BLaER1 treated with 17β-estradiol and CSF1 and Interleukin-3, amounts not matched to agents 10 nM and 100 nM (cell line): ENCODE results near the gene ADAMTSL3.
"Not testable (repeated sequence)": the region's sequence is repeated elsewhere in the genome, so short reads cannot be mapped to it uniquely, and the experiment has no call there.

Experiments
- H3K27ac ChIP-seq, 11 experiments: shearing (Covaris generic); formaldehyde crosslinking; 2 replicates each; pipeline ENCODE4 v1.8.1; 2022
- H3K27me3 ChIP-seq, 11 experiments: shearing (Covaris generic); formaldehyde crosslinking; 2 replicates each; pipeline ENCODE4 v1.8.1; 2022
- H3K36me3 ChIP-seq, 11 experiments: shearing (Covaris generic); formaldehyde crosslinking; 2 replicates each; pipeline ENCODE4 v1.8.1; 2022
- H3K4me1 ChIP-seq, 10 experiments: shearing (Covaris generic); formaldehyde crosslinking; 2 replicates each; pipeline ENCODE4 v1.8.1; 2022
- H3K4me2 ChIP-seq, 11 experiments: shearing (Covaris generic); formaldehyde crosslinking; 2 replicates each; pipeline ENCODE4 v1.8.1; 2022
- H3K4me3 ChIP-seq, 10 experiments: shearing (Covaris generic); formaldehyde crosslinking; 2 replicates each; pipeline ENCODE4 v1.8.1; 2022
- H3K9ac ChIP-seq, 11 experiments: shearing (Covaris generic); formaldehyde crosslinking; 2 replicates each; pipeline ENCODE4 v1.8.1; 2022
- H3K9me3 ChIP-seq, 11 experiments: shearing (Covaris generic); formaldehyde crosslinking; replicated peaks in 1 of 11; 2 replicates each; pipeline ENCODE4 v1.8.1; 2022
- H4K20me1 ChIP-seq, 11 experiments: shearing (Covaris generic); formaldehyde crosslinking; 2 replicates each; pipeline ENCODE4 v1.8.1; 2022
- Cebpa-rat ChIP-seq, 11 experiments: shearing (Covaris generic); IDR thresholded peaks; 2 replicates each; pipeline ENCODE4 v1.8.1; 2022

Gene ADAMTSL3

GRCh38 chr15:84009616-84010015, 355.7 kb downstream of the ADAMTSL3 start:
- peaks cover 7 to 19% (median 11%) of the 10 kb centered on the region in 11 experiments; a peak in 16 of 22 replicates for H3K9me3 ChIP-seq
- no peaks in the 10 kb centered on the region for H4K20me1 ChIP-seq
- no peaks in the 10 kb centered on the region for H3K27me3 ChIP-seq
- no peak for TF ChIP-seq Cebpa-rat (IDR thresholded peaks at IDR 0.05)
- H3K4me3 ChIP-seq: no peak overlapping the region
- H3K9ac ChIP-seq: no peak overlapping the region
- H3K4me1 ChIP-seq: no peaks in the 10 kb centered on the region
- H3K36me3 ChIP-seq: no peaks in the 10 kb centered on the region
- H3K27ac ChIP-seq: no peak overlapping the region
- H3K4me2 ChIP-seq: no peak overlapping the region

GRCh38 chr15:84010246-84010645, 356.3 kb downstream of the ADAMTSL3 start:
- Histone ChIP-seq H3K4me2 (no peak overlapping the region), H3K4me3 (no peak overlapping the region), H4K20me1 (no peaks in the 10 kb centered on the region), H3K9ac (no peak overlapping the region), H3K4me1 (no peaks in the 10 kb centered on the region), H3K27me3 (no peaks in the 10 kb centered on the region), H3K9me3 (peaks cover 7 to 19% (median 11%) of the 10 kb centered on the region in 11 experiments; a peak in 16 of 22 replicates), H3K36me3 (no peaks in the 10 kb centered on the region), H3K27ac (no peak overlapping the region)
- TF ChIP-seq Cebpa-rat (IDR thresholded peaks at IDR 0.05): no peak

DNA sequence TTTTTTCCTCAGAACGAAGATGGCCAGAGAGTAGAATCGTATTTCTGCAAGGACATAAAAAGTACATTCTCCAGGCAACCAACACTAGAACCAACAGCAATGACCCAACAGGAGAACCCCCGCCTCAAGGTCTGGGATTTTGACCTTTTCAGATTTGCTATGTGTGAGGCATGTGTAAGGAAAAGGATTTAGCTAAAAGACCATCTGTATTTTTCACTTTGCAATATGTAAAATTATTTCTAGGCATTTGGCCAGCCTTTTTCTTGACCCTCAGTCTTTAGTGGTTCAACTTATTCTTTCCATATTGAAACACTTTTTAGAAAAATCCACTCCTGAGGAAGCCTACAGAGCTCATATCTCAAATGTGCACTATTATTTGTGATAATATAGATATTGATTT, 362.4 kb downstream of the ADAMTSL3 start:
- no peaks in the 10 kb centered on the region for H3K4me1 ChIP-seq
- peaks cover 7 to 19% (median 11%) of the 10 kb centered on the region in 11 experiments; a peak in 16 of 22 replicates for H3K9me3 ChIP-seq
- H3K9ac ChIP-seq: no peak overlapping the region
- H3K4me3 ChIP-seq: no peak overlapping the region
- H3K27me3 ChIP-seq: no peaks in the 10 kb centered on the region
- TF ChIP-seq Cebpa-rat (IDR thresholded peaks at IDR 0.05): no peak
- no peaks in the 10 kb centered on the region for H4K20me1 ChIP-seq
- H3K4me2 ChIP-seq: no peak overlapping the region
- no peak overlapping the region for H3K27ac ChIP-seq
- no peaks in the 10 kb centered on the region for H3K36me3 ChIP-seq

GRCh38 chr15:84022516-84022915, 368.6 kb downstream of the ADAMTSL3 start:
- no peaks in the 10 kb centered on the region for H4K20me1 ChIP-seq
- H3K4me2 ChIP-seq: no peak overlapping the region
- H3K9me3 ChIP-seq: peaks cover 0 to 7% (median 0%) of the 10 kb centered on the region in 11 experiments; a peak in 3 of 22 replicates
- H3K27me3 ChIP-seq: no peaks in the 10 kb centered on the region
- no peak overlapping the region for H3K9ac ChIP-seq
- no peak for TF ChIP-seq Cebpa-rat (IDR thresholded peaks at IDR 0.05)
- H3K4me3 ChIP-seq: no peak overlapping the region
- H3K27ac ChIP-seq: no peak overlapping the region
- no peaks in the 10 kb centered on the region for H3K4me1 ChIP-seq
- H3K36me3 ChIP-seq: no peaks in the 10 kb centered on the region

DNA sequence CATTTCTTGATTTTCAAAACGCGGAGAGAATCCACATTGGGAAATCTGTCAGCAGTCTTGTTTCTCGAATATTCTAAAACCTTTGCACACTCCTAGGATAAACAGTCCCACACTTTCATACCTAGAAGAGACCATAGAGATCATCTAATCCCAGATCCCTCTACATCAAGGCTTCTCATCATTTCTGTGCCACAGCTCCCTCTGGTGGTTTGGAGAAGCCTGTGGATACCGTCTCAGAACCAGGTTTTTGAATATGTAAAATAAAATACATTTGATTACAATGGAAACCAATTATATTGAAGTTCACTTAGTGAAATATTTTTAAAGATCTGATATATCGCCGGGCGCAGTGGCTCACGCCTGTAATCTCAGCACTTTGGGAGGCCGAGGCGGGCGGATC, 369.7 kb downstream of the ADAMTSL3 start:
- H3K9ac ChIP-seq: no peak overlapping the region
- H3K4me2 ChIP-seq: no peak overlapping the region
- H3K9me3 ChIP-seq: peaks cover 0 to 7% (median 2%) of the 10 kb centered on the region in 11 experiments; a peak in 3 of 22 replicates
- H3K36me3 ChIP-seq: no peaks in the 10 kb centered on the region
- no peaks in the 10 kb centered on the region for H4K20me1 ChIP-seq
- TF ChIP-seq Cebpa-rat (IDR thresholded peaks at IDR 0.05): no peak
- H3K4me1 ChIP-seq: no peaks in the 10 kb centered on the region
- H3K27me3 ChIP-seq: no peaks in the 10 kb centered on the region
- no peak overlapping the region for H3K27ac ChIP-seq
- no peak overlapping the region for H3K4me3 ChIP-seq

DNA sequence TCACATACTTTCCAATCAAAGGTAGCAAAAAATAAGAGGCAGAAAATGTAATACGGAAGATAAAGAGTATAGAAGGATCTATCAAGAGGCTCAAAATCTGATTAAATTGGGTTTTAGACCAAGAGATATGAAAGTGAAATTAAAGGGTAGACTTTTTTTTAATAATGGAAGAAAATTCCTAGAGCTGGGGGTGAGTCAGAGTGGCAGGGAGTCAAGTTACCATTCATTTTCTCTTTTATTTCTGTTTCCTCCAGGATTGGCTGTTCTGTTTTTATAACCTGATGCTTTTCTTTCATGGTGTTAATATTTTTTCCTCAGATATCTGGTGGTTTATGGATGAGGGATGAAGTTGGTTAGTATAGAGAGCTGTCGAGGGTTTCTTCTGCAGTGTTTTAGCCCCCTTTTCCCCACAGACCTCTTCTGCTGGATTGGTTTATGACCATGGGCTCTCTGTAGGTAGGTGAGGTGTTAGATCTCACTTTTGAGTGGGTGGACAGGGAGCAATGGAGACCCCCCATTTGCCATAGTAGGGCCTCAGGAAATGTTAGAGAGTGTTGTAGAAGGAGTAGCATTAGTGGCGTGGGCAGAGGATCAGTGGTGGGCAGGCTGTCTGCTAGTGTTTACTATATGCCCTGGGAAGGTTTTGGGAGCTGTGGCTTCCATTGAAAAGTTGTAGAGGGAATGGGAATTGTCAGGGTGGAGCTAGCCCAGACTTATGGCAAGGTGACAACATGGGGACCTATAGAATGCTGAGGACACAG, 380.1 kb downstream of the ADAMTSL3 start:
- Histone ChIP-seq H3K27ac (no peak overlapping the region), H3K4me2 (no peak overlapping the region), H3K9me3 (peaks cover 0 to 10% (median 5%) of the 10 kb centered on the region in 11 experiments; a peak in 5 of 22 replicates), H4K20me1 (no peaks in the 10 kb centered on the region; a peak in 1 of 22 replicates), H3K9ac (no peak overlapping the region), H3K4me1 (no peaks in the 10 kb centered on the region), H3K36me3 (no peaks in the 10 kb centered on the region), H3K4me3 (no peak overlapping the region), H3K27me3 (no peaks in the 10 kb centered on the region)
- no peak for TF ChIP-seq Cebpa-rat (IDR thresholded peaks at IDR 0.05)

DNA sequence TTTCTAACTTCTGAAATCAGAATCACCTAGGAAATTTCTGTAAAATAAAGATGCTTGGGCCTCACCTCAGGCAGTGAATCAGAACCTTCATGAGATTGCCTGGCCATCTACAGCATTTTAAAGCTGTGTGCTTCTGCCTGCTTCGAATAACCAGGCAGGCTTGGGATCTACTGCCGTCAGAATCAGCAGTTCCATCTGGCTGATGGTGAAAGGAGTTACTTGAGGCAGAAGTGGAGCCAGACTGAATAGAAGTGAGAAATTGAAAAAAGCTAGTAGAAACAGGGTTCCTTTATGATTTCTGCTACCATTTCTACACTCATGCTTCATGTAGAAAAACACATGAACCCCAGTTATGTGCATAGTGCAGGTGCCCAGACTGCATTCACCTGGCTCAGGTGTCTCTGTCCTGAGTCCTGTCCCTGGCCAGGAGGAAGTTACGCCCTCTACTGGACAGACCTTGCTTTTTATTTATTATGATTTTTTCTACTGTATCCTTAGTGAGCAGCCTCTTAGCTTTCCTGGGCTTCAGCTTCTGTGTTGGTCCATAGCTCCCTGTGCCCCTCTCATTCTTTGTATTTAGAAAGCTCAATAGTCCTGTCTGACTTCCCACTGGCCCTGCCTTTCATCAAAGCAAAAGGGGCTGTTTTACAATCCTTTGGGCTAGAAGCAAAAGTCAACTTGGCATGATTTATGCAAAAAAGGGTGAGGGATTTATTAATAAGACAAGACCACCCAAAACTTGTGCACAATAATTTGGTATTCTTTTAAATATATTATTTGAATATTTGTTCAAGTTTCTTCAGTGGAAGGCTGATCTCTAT, 380.9 kb downstream of the ADAMTSL3 start:
- H3K9me3 ChIP-seq: peaks cover 0 to 3% (median under 1%) of the 10 kb centered on the region in 11 experiments; a peak in 4 of 22 replicates
- H3K4me3 ChIP-seq: no peak overlapping the region
- H3K27me3 ChIP-seq: no peaks in the 10 kb centered on the region
- H3K4me2 ChIP-seq: no peak overlapping the region
- H3K27ac ChIP-seq: no peak overlapping the region
- TF ChIP-seq Cebpa-rat (IDR thresholded peaks at IDR 0.05): no peak
- no peaks in the 10 kb centered on the region for H3K36me3 ChIP-seq
- no peaks in the 10 kb centered on the region for H3K4me1 ChIP-seq
- H3K9ac ChIP-seq: no peak overlapping the region
- H4K20me1 ChIP-seq: no peaks in the 10 kb centered on the region; a peak in 1 of 22 replicates

DNA sequence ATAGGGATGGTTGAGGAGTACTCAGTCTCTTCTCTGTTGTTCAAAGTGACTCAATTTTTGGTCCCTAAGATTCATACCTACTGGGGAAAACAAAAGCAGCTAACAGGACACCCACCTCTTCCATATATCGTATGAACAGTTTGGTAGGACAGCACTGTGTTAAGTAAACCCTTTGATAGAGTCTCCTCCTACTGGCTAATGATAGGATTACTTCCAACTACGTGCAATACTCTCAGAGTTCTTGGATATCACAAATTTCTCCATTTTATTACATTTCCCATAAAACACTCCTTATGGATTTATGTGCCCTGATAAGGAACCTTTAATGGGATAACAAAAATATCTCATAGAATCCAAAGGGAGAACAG, 381.5 kb downstream of the ADAMTSL3 start:
- H3K27me3 ChIP-seq: no peaks in the 10 kb centered on the region

DNA sequence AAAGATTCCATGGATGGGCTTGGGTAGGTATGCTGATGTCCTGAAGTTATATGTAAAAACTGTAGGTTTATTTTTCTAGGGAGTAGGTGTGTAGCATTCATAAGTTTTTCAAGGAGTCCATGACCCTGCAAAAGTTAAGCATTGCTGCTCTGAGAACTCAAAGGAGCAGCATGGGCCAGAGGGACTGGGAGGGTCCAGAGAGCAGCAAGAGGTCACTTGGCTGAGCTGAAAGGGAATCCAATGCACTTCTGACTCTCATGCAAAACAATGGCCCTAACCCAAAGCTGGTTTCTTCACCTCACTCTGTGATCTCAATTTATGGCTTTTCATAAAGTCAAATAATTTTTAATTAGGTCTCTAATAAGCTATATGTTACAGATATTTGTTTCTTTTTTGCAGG, 383.4 kb downstream of the ADAMTSL3 start:
- H3K4me3 ChIP-seq: no peak overlapping the region
- no peaks in the 10 kb centered on the region for H3K27me3 ChIP-seq
- H3K9me3 ChIP-seq: no peaks in the 10 kb centered on the region
- H3K27ac ChIP-seq: no peak overlapping the region
- H4K20me1 ChIP-seq: no peaks in the 10 kb centered on the region; a peak in 1 of 22 replicates
- no peak overlapping the region for H3K9ac ChIP-seq
- no peak overlapping the region for H3K4me2 ChIP-seq
- TF ChIP-seq Cebpa-rat (IDR thresholded peaks at IDR 0.05): no peak
- no peaks in the 10 kb centered on the region for H3K36me3 ChIP-seq
- H3K4me1 ChIP-seq: no peaks in the 10 kb centered on the region

More for the DNA sequence above, 381.5 kb downstream of the ADAMTSL3 start:
- no peaks in the 10 kb centered on the region for H3K4me1 ChIP-seq
- no peak overlapping the region for H3K9ac ChIP-seq
- no peak overlapping the region for H3K4me3 ChIP-seq
- H3K27ac ChIP-seq: no peak overlapping the region
- no peaks in the 10 kb centered on the region for H3K9me3 ChIP-seq
- H4K20me1 ChIP-seq: no peaks in the 10 kb centered on the region; a peak in 1 of 22 replicates
- H3K4me2 ChIP-seq: no peak overlapping the region
- no peak for TF ChIP-seq Cebpa-rat (IDR thresholded peaks at IDR 0.05)
- no peaks in the 10 kb centered on the region for H3K36me3 ChIP-seq

- not testable (repeated sequence) for H3K4me2 ChIP-seq, H4K20me1 ChIP-seq, H3K27ac ChIP-seq, H3K36me3 ChIP-seq, H3K4me3 ChIP-seq, H3K27me3 ChIP-seq, H3K9ac ChIP-seq, H3K4me1 ChIP-seq
- H3K9me3 ChIP-seq: peaks cover 7 to 17% (median 12%) of the 10 kb centered on the region in 11 experiments; a peak in 18 of 22 replicates
These were observed 388.6 kb downstream of the ADAMTSL3 start for GRCh38 chr15:84042434-84043056.
